Loucy (cell line): ENCODE results near the gene NME4.

Source experiments
- H2AFZ ChIP-seq: fragments of 200-600 bp; sonication (generic); 2 replicates; pipeline ENCODE4 v1.6.0; 2016; ENCODE audit warnings: antibody characterized with exemption, mild to moderate bottlenecking, low read length, moderate library complexity
- H3F3A ChIP-seq: fragments of 200-600 bp; 2 replicates; pipeline ENCODE4 v1.6.0; 2016; ENCODE audit warnings: antibody characterized with exemption, low read depth, mild to moderate bottlenecking
- H3K27me3 ChIP-seq: fragments of 200-600 bp; sonication (generic); 2 replicates; pipeline ENCODE4 v1.6.1; 2014; ENCODE audit warnings: low read length, mild to moderate bottlenecking; ENCODE audit not compliant: insufficient read depth, poor library complexity, severe bottlenecking
- H3K36me3 ChIP-seq: fragments of 200-600 bp; sonication (generic); 2 replicates; pipeline ENCODE4 v1.6.1; 2016; ENCODE audit warnings: low read length; ENCODE audit not compliant: insufficient read depth
- H3K4me1 ChIP-seq: fragments of 200-600 bp; sonication (generic); 2 replicates; pipeline ENCODE4 v1.5.1; 2014; ENCODE audit warnings: low read length, mild to moderate bottlenecking; ENCODE audit not compliant: insufficient read depth, poor library complexity, severe bottlenecking
- H3K4me2 ChIP-seq: fragments of 200-600 bp; sonication (generic); 2 replicates; pipeline ENCODE4 v1.6.0; 2014; ENCODE audit warnings: antibody characterized with exemption, low read length, low read depth, mild to moderate bottlenecking; ENCODE audit not compliant: poor library complexity, severe bottlenecking
- H3K4me3 ChIP-seq: fragments of 200-600 bp; sonication (generic); 2 replicates; pipeline ENCODE4 v1.5.1; 2014; ENCODE audit warnings: low read length, mild to moderate bottlenecking, mixed read lengths; ENCODE audit not compliant: poor library complexity, severe bottlenecking
- H3K79me2 ChIP-seq: fragments of 200-600 bp; sonication (generic); 2 replicates; pipeline ENCODE4 v1.6.1; 2014; ENCODE audit warnings: low read length; ENCODE audit not compliant: insufficient read depth
- H3K9ac ChIP-seq: fragments of 200-600 bp; sonication (generic); 2 replicates; pipeline ENCODE4 v1.6.0; 2014; ENCODE audit warnings: mild to moderate bottlenecking, low read depth, low read length, moderate library complexity; ENCODE audit not compliant: poor library complexity, severe bottlenecking
- H3K9me2 ChIP-seq: fragments of 200-600 bp; sonication (generic); replicated peaks from 2 replicates; pipeline ENCODE4 v1.6.1; 2016; ENCODE audit warnings: low read depth, low read length, mixed read lengths
- H3K9me3 ChIP-seq: fragments of 200-600 bp; sonication (generic); 2 replicates; pipeline ENCODE4 v1.6.1; 2014; ENCODE audit warnings: mild to moderate bottlenecking, antibody characterized with exemption, low read length, low read depth; ENCODE audit not compliant: insufficient read depth
- H4K20me1 ChIP-seq: fragments of 200-600 bp; sonication (generic); 2 replicates; pipeline ENCODE4 v1.6.0; 2014; ENCODE audit warnings: antibody characterized with exemption, low read length, mild to moderate bottlenecking; ENCODE audit not compliant: insufficient read depth, poor library complexity, severe bottlenecking
- EZH2phosphoT487 ChIP-seq: fragments of 200-600 bp; IDR thresholded peaks from 2 replicates; pipeline ENCODE4 v1.6.1; 2018; ENCODE audit warnings: antibody characterized with exemption, mild to moderate bottlenecking, moderate library complexity, borderline replicate concordance
- TF ChIP-seq, protein P1 (sequence below): fragments of 200-600 bp; sonication (generic); conservative IDR thresholded peaks from 2 replicates; pipeline ENCODE4 v1.5.1; 2014; ENCODE audit warnings: mild to moderate bottlenecking, antibody characterized with exemption, low read length

The NME4 gene

DNA sequence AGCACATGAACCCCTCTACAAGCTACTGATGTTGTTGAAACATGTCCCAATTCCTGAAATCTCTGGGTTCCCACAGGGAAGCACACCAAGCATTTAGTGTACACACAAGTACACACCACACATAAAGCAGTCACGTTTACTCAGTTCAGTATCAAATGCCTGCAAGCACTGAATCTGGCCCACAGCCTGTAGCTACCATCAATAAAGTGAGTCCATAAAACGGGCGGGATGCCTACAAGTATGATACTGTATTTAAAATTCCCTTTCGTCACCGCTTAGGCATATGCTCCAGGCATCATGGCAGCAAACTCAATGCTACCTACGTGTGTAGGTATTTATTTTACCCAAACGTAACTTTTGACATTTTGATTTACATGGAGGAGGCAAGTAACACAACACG, 46.8 kb upstream of the NME4 start:
- H4K20me1 ChIP-seq: peaks cover 4% of the 10 kb centered on the region
- H3K79me2 ChIP-seq: peaks cover 60% of the 10 kb centered on the region

DNA sequence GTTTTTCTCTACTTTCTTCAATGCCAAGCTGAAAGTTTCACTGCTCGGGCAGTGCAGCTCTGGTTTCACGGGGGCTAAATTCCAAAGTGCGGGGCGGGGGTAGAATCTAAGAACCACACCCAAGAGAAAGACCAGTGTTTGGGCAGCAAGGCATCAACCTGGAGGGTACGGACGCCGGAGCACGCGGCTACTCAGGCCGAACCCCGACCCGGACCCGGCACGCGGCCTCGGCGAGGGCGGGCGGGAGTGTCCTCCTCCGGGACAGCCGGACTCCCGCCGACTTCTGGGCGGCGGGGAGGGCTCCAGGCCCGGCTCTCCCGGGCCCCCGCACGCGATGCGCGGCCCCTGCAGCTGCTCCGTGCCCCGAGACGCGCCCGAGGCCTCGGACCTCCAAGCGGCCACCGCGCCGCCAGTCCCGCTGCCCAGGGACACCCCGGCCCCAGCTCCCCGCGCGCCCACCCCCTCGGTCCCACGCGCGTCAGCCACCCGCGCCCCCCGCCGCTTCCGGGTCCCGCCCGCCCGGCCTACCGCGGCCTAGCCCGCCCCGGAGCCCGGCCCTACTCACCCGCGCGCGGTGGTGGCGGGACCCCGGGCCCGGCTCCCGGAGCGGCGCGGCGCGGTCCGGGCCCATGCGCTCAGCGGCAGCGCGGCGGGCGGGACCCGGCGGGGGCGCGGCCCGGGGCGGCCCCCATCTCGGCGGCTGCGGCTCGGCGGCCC, 45.0 kb upstream of the NME4 start:
- peak overlapping the region; percentile 77 for H3K9ac ChIP-seq
- no peaks in the 10 kb centered on the region for H3F3A ChIP-seq
- H3K79me2 ChIP-seq: peaks cover 48% of the 10 kb centered on the region
- H3K9me2 ChIP-seq: no peaks in the 10 kb centered on the region
- no peaks in the 10 kb centered on the region for H3K9me3 ChIP-seq
- no peaks in the 10 kb centered on the region for H3K27me3 ChIP-seq
- H3K4me3 ChIP-seq: peak overlapping the region; percentile 77
- peaks cover 44% of the 10 kb centered on the region for H3K4me1 ChIP-seq
- TF ChIP-seq EZH2phosphoT487: no peak
- TF ChIP-seq, protein P1, sequence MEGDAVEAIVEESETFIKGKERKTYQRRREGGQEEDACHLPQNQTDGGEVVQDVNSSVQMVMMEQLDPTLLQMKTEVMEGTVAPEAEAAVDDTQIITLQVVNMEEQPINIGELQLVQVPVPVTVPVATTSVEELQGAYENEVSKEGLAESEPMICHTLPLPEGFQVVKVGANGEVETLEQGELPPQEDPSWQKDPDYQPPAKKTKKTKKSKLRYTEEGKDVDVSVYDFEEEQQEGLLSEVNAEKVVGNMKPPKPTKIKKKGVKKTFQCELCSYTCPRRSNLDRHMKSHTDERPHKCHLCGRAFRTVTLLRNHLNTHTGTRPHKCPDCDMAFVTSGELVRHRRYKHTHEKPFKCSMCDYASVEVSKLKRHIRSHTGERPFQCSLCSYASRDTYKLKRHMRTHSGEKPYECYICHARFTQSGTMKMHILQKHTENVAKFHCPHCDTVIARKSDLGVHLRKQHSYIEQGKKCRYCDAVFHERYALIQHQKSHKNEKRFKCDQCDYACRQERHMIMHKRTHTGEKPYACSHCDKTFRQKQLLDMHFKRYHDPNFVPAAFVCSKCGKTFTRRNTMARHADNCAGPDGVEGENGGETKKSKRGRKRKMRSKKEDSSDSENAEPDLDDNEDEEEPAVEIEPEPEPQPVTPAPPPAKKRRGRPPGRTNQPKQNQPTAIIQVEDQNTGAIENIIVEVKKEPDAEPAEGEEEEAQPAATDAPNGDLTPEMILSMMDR: no peak
- H4K20me1 ChIP-seq: peaks cover 4% of the 10 kb centered on the region
- no peaks in the 10 kb centered on the region for H3K36me3 ChIP-seq
- no peak overlapping the region for H2AFZ ChIP-seq
- peak overlapping the region; percentile 57 for H3K4me2 ChIP-seq

More for the DNA sequence above, 46.8 kb upstream of the NME4 start:
- Histone ChIP-seq H3K4me1 (peaks cover 38% of the 10 kb centered on the region), H3K27me3 (no peaks in the 10 kb centered on the region), H2AFZ (no peak overlapping the region), H3K9me3 (no peaks in the 10 kb centered on the region), H3K9me2 (no peaks in the 10 kb centered on the region), H3F3A (no peaks in the 10 kb centered on the region), H3K9ac (peak overlapping the region; percentile 32), H3K4me3 (no peak overlapping the region), H3K36me3 (no peaks in the 10 kb centered on the region; the same call in 1 of the 2 replicates), H3K4me2 (peak overlapping the region; percentile 57)
- TF ChIP-seq, protein P1: no peak
- TF ChIP-seq EZH2phosphoT487: no peak

DNA sequence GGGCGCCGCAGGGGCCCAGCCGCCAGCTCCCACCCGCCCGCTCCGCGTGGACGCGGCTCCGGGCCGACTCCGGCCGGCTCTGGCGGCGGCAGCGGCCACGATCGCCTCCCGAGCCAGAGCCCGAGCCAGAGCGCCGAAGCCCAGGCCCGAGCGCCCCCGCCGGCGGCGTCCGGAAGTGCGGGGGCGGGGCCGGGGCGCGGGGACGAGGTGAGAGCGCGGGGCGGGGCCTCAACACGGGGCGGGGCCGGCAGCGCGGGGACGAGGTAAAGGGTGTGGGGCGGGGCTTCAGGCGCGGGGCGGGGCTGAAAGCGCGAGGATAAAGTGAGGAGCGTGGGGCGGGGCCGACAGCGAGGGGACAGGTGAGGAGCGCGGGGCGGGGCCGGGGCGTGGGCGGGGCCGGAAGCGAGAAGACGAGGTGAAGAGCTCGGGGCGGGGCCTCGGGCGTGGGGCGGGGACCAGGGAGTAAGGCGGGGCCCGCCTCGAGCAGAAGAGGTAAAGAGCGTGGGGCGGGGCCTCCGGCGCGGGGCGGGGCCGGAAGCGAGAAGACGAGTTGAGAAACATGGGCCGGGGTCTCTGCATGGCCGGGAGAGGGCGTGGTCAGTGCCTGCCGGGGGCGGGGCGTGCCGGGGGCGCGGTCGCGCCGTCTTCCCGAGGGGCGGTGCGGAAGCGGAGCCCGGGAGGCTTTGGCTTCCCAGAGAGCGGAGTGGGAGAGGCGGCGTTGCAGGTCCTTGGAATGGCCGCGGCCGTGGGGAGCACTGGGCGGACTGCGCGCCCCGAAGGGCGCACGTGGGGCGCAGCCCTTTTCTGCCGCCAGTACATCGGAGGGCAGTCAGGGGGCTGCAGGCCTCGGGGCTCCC, 44.2 kb upstream of the NME4 start, which contains the start of gene AXIN1:
Gene AXIN1, minus strand, starts transcription at position 177 of the 857 bp plus-strand sequence. CDS start 5,698 bp downstream, outside the sequence.
- TF ChIP-seq EZH2phosphoT487: no peak
- TF ChIP-seq, protein P1: no peak
- H3K9me3 ChIP-seq: no peaks in the 10 kb centered on the region
- H3K4me2 ChIP-seq: peak within 1 kb of the TSS; percentile 57
- H3K27me3 ChIP-seq: no peaks in the 10 kb centered on the region
- no peaks in the 10 kb centered on the region for H3K9me2 ChIP-seq
- no peak within 1 kb of the TSS for H2AFZ ChIP-seq
- peaks cover 40% of the 10 kb centered on the region for H3K79me2 ChIP-seq
- peak within 1 kb of the TSS; percentile 77 for H3K9ac ChIP-seq
- no peaks in the 10 kb centered on the region for H3K36me3 ChIP-seq
- H4K20me1 ChIP-seq: peaks cover 4% of the 10 kb centered on the region
- no peaks in the 10 kb centered on the region for H3F3A ChIP-seq
- peak within 1 kb of the TSS; percentile 77 for H3K4me3 ChIP-seq
- H3K4me1 ChIP-seq: peaks cover 37% of the 10 kb centered on the region
